ENCODE data around the gene CABYR.

- TF ChIP-seq CTCF (IDR thresholded peaks at IDR 0.05) (no peak), POLR2AphosphoS5 (IDR thresholded peaks at IDR 0.05) (no peak)
These were observed 25.8 kb upstream of the CABYR start for GRCh38 chr18:24112874-24113615.

Measured in stomach (tissue), 4 donors.